Natural killer cell (primary cell): ENCODE data around the gene KRTAP5-5. TPM values are rescaled to one million over a fixed set of nuclear protein-coding genes. Genes with fewer than 3 reads are reported as not detected.

Experiments
- ATAC-seq, 3 donors: fragments of 150-1000 bp in 2 of 3; fragments of 200-7000 bp in 1 of 3; cut with Tn5 transposase; 1 replicate in 1 of 3; 2 replicates in 2 of 3; pipeline ENCODE4 v1.10.0; 2021; ENCODE audit warnings: mild to moderate bottlenecking in 2 of 3, moderate library complexity in 2 of 3
- DNase-seq, 2 donors: peaks; one replicate each; pipeline versions ENCODE4 v3.0.0 to v3.0.0-alpha.2; 2013 to 2021; ENCODE audit warnings: mixed read lengths in 1 of 2
- H3K27ac ChIP-seq: one replicate; pipeline ENCODE4 v1.5.1; 2013; ENCODE audit warnings: mild to moderate bottlenecking, low read length
- H3K27me3 ChIP-seq: one replicate; pipeline ENCODE4 v1.6.1; 2013; ENCODE audit warnings: low read length; ENCODE audit not compliant: control insufficient read depth, insufficient read depth
- H3K36me3 ChIP-seq: one replicate; pipeline ENCODE4 v1.6.1; 2013; ENCODE audit warnings: low read length; ENCODE audit not compliant: control insufficient read depth, insufficient read depth
- H3K4me1 ChIP-seq: one replicate; pipeline ENCODE4 v1.6.1; 2013; ENCODE audit warnings: low read length; ENCODE audit not compliant: control insufficient read depth, insufficient read depth
- H3K4me3 ChIP-seq: one replicate; pipeline ENCODE4 v1.5.1; 2013; ENCODE audit warnings: low read length
- H3K9me3 ChIP-seq: one replicate; pipeline ENCODE4 v1.6.1; 2013; ENCODE audit warnings: low read length; ENCODE audit not compliant: control insufficient read depth, insufficient read depth
- H3K27ac Mint-ChIP-seq, 2 donors: one replicate each; pipeline ENCODE4 v1.8.0; 2022; ENCODE audit warnings: mild to moderate bottlenecking in 2 of 2, mixed read lengths in 2 of 2, moderate library complexity in 1 of 2
- H3K27me3 Mint-ChIP-seq, 2 donors: one replicate each; pipeline ENCODE4 v1.8.0; 2022; ENCODE audit warnings: low read depth in 2 of 2, mixed read lengths in 2 of 2
- H3K36me3 Mint-ChIP-seq: one replicate; pipeline ENCODE4 v1.8.0; 2022; ENCODE audit warnings: mixed read lengths
- H3K4me1 Mint-ChIP-seq, 2 donors: one replicate each; pipeline ENCODE4 v1.8.0; 2022; ENCODE audit warnings: mixed read lengths in 2 of 2
- H3K4me3 Mint-ChIP-seq: one replicate; pipeline ENCODE4 v1.8.0; 2022; ENCODE audit warnings: mild to moderate bottlenecking, moderate library complexity, mixed read lengths
- H3K9me3 Mint-ChIP-seq, 2 donors: one replicate each; pipeline ENCODE4 v1.8.0; 2022; ENCODE audit warnings: mixed read lengths in 2 of 2
- CTCF ChIP-seq: fragments of 200-600 bp; IDR thresholded peaks from one replicate; pipeline ENCODE4 v1.8.0; 2022; ENCODE audit warnings: antibody characterized with exemption
- WGBS: methylation state at CpG from one replicate; pipeline ENCODE4 v1.1.7; 2013; ENCODE audit warnings: missing lambda C conversion rate; ENCODE audit not compliant: insufficient coverage; 5-methylcytosine and 5-hydroxymethylcytosine counted together
- intact Hi-C: fragments of 100-400 bp; cut with micrococcal nuclease; formaldehyde crosslinking; loops from one replicate; pipeline ENCODE4 v1.14.2; 2022
- total RNA-seq, 4 donors: library from RNA; stranded (reverse); fragments of 120-200 nt in 1 of 4; gene quantifications; one replicate each; pipeline versions ENCODE4 v1.2.3 to v1.2.4, GENCODE V29; 2013 to 2022

The KRTAP5-5 gene
- total RNA-seq, 3 donors from 2014 or later (not counting 1 experiment from before 2014, with no cell fraction given): not detected

- peaks cover 4% of the 10 kb centered on the region for H3K4me1 ChIP-seq
- H3K27ac Mint-ChIP-seq: no peak overlapping the region
Observed at GRCh38 chr11:1652771-1653540, 23.4 kb downstream of the KRTAP5-5 start.

GRCh38 chr11:1653541-1654387 lies 24.2 kb downstream of the KRTAP5-5 start:
- no peaks in the 10 kb centered on the region for H3K36me3 ChIP-seq
- WGBS: 88% methylated on average over 13 of the region's 14 CpGs
- H3K4me3 Mint-ChIP-seq: no peak overlapping the region
- no peaks in the 10 kb centered on the region for H3K27me3 ChIP-seq
- H3K4me1 Mint-ChIP-seq: peaks cover 0 to 1% of the 10 kb centered on the region in 2 donors
- H3K9me3 Mint-ChIP-seq: no peaks in the 10 kb centered on the region
- no peaks in the 10 kb centered on the region for H3K9me3 ChIP-seq
- peaks cover 0 to 29% of the 10 kb centered on the region in 2 donors for H3K27me3 Mint-ChIP-seq
- no peak overlapping the region for H3K27ac ChIP-seq
- H3K4me3 ChIP-seq: no peak overlapping the region
- DNase-seq (no peak), ATAC-seq (no peak)
- no peaks in the 10 kb centered on the region for H3K36me3 Mint-ChIP-seq
- no peak overlapping the region for H3K27ac Mint-ChIP-seq
- no peak for TF ChIP-seq CTCF
- intact Hi-C loops: loop anchor here (2.0 kb wide), 2 partner anchors 41 to 179 kb away; no protein-coding TSS in a partner anchor
- peaks cover 10% of the 10 kb centered on the region for H3K4me1 ChIP-seq

More at GRCh38 chr11:1652771-1653540, 23.4 kb downstream of the KRTAP5-5 start:
- DNase-seq (peak; percentile 82 to 86), ATAC-seq (peak; percentile 79 to 99 (median 95))
- Mint-ChIP-seq H3K9me3 (no peaks in the 10 kb centered on the region), H3K4me1 (no peaks in the 10 kb centered on the region), H3K36me3 (no peaks in the 10 kb centered on the region), H3K4me3 (no peak overlapping the region), H3K27me3 (peaks cover 0 to 27% of the 10 kb centered on the region in 2 donors)
- no peaks in the 10 kb centered on the region for H3K27me3 ChIP-seq
- H3K27ac ChIP-seq: no peak overlapping the region
- TF ChIP-seq CTCF: peak; percentile 97
- no peaks in the 10 kb centered on the region for H3K36me3 ChIP-seq
- 40% methylated on average over 34 of the region's 34 CpGs for WGBS
- intact Hi-C loops: loop anchor here (1.0 to 2.0 kb wide), 3 partner anchors 42 to 498 kb away; no protein-coding TSS in a partner anchor
- H3K9me3 ChIP-seq: no peaks in the 10 kb centered on the region
- no peak overlapping the region for H3K4me3 ChIP-seq

- H3K27ac Mint-ChIP-seq: no peak overlapping the region
- DNase-seq (no peak), ATAC-seq (no peak)
- no peaks in the 10 kb centered on the region for H3K9me3 Mint-ChIP-seq
- H3K36me3 Mint-ChIP-seq: peaks cover 4% of the 10 kb centered on the region
- no peak for TF ChIP-seq CTCF
- no peak overlapping the region for H3K4me3 ChIP-seq
- H3K27me3 Mint-ChIP-seq: peaks cover 3 to 35% of the 10 kb centered on the region in 2 donors
- peaks cover 18% of the 10 kb centered on the region for H3K4me1 ChIP-seq
- peaks cover 6 to 10% of the 10 kb centered on the region in 2 donors for H3K4me1 Mint-ChIP-seq
- H3K27me3 ChIP-seq: no peaks in the 10 kb centered on the region
- no peaks in the 10 kb centered on the region for H3K9me3 ChIP-seq
- H3K27ac ChIP-seq: no peak overlapping the region
- no peak overlapping the region for H3K4me3 Mint-ChIP-seq
- intact Hi-C loops: no loop called here
- WGBS: 47% methylated on average over 21 of the region's 21 CpGs
- no peaks in the 10 kb centered on the region for H3K36me3 ChIP-seq
Observed at GRCh38 chr11:1654388-1655167, 25.0 kb downstream of the KRTAP5-5 start.
